Fibroblast of gingiva (primary cell): ENCODE measurements around the gene SYT5.
"Not testable (repeated sequence)": the region's sequence is repeated elsewhere in the genome, so short reads cannot be mapped to it uniquely, and the experiment has no call there.

Source experiments
- DNase-seq: peaks from one replicate; pipeline ENCODE4 v3.0.0-alpha.2; 2011; ENCODE audit warnings: low read depth

SYT5 gene

DNA sequence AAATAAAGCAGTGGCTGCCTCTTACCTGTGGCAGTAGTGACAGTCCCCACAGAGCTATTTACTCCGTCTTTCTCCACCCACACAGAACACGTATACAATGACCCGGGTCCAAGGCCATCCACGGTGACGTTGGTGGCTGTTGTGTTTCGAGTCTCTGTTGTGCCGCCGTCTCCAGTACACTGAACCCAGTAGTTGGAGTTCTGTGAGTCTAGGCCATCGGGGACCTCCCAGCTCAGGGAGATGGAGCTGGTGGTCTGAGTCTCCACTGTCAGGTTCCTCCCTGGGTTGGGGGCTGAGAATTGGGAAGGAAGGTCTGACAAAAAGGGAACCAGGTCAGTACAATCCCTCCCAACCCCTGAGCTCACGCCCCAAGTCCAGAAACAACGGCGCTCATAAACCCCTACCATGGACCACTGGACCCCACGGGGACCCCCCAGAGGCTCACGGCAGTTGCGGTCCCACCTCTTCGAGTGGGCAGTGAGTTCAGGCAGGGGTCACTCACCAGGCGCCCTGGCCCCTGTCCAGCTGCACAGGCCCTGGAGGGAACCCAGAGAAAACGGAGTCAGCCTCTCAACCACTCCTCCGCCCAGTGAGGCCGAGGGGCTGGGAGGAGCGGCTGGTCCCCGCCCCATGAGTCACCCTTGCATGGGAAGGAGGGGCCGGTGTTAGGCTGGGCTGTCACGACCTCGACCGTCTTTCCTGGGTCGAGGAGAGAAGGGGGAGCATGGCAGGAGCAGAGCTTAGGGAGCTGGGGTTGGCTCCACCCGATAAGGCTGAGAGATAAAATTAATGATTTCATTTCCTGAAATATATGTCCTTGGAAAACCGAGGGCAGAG lies 26.8 kb upstream of the SYT5 start:
- DNase-seq, result peak; percentile 60

DNA sequence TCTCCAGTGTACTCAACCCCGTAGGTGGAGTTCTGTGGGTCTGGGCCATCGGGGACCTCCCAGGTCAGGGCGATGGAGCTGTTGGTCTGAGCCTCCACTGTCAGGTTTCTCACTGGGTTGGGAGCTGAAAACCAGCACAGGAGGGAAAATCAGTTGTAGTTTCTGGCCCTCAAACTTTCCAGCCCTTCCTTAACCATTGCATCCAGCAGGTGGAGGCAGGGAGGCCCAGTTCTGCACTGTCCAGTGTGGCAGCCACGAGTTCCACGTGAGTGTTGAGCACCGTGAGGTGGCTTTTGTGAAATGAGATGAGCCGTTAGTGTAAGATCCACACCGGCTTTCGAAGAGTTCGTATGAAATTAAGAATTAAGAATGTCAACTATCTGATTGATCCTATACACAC lies 22.1 kb upstream of the SYT5 start:
- not testable (repeated sequence) for DNase-seq

DNA sequence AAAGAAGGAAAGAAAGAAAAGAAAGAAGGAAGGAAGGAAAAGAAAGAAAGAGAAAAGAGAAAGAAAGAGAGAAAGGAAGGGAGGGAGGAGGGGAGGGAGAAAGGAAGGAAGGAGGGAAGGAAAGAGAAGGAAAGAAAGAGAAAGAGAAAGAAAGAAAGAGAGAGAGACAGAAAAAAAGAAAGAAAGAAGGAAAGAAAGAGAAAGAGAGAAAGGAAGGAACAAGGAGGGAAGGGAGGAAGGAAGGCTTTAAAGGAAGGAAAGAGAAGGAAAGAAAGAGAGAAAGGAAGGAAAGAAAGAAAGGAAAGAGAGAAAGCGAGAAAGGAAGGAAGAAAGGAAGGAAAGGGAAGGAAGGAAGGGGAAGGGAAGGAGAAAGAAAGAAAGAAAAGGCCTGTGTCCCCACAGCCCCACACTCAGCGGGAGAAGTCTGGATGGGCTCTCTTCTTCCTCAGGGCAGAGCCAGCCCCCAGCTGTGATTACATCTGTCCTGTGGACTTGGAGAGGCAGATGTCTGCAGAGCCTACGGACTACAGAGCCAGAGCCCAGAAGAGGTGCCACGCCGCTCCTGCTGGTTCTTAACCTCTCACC lies 19.6 kb upstream of the SYT5 start:
- no peak for DNase-seq

DNA sequence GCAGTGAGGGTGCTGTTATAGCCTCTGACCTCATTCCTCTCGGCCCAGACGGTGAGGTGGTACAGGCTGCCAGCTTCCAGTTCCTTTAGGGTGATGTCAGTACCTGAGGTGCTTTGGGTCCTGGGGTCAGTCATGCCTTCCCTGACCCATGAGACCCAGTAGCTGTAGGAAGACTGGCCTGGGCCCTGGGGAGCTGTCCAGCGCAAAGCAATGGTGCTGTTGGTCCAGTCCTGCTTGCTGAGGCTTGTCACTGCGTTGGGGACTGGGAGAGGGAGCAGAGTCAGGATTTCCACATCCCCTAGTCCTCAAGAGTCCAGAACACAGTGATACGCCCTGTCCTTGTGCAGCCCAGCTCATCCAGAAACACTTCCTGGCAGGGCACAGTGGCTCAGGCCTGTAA lies 18.6 kb upstream of the SYT5 start:
- DNase-seq, result no peak

DNA sequence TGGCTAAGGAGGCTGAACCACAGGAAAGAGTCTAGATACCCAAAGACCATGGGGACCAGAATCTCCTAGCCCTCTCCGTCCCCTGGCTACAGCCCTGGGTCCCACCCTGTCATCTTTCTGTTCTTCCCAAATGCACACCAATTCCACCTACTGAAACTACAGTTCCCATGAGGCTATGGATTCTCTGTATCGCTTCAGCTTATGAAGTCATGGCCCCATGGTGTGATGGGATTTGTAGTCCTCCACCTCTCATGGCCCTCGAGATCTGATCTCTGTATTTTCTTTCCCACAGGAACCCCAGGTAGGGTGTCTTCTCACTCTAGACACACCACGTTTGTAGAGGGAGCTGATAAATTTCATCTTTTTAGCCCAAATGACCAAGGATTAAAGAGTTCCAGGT lies 17.4 kb upstream of the SYT5 start:
- no peak for DNase-seq

DNA sequence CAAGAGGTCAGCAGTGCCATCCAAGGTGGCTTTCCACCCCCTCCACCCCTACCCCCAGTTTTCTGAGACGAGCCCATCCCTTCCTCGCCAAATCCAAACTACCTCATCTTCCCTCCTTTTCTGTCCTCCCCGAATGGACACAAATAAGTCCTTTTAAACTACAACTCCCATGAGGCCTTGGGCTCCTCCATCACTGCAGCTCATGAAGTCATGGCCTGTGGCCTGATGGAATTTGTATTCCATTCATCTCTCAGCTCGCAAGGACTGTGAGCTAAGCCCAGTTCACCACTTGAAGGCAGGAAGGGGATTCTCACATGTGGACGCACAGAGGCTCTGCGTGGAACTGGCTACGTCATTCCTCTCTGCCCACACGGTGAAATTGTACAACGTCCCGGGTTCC lies 16.7 kb upstream of the SYT5 start:
- no peak for DNase-seq

DNA sequence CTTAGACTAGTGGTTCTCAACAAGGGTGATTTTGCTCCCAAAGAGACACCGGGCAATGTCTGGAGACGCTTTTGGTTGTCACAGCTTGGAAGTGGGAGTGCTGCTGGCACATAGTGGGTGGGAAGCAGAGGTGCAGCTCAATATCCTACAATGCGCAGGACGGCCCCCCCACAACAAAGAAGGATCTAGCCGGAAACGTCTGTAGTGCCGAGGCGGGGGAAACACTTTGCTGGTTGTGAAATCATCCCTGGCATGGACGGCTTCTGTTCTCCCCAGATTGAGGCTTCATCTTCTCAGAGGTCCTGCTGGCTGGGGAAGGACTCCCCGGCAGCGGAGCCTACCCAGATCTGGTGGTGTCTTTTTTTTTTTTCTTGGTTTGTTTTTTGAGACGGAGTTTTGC lies 13.4 kb upstream of the SYT5 start:
- no peak for DNase-seq

DNA sequence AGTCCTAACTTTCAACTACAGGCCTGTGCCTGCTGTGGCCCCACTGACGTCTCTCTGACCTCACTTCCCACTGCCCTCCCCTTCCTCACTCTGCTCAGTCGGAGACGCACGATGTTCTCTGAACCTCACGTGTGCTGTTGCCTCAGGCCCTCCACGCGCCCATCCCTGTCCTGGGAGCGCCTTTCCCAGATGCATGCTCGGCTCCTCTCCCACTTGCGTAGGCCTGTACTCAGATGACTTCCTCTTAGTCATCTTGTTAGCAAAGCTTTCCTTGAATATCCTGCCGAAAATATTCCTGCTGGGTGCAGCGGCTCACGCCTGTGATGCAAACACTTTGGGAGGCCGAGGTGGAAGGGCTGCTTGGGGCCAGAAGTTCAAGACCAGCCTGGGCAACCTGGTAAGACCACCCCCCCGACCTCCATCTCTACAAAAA lies 9.3 kb upstream of the SYT5 start:
- DNase-seq, result peak; percentile 92

DNA sequence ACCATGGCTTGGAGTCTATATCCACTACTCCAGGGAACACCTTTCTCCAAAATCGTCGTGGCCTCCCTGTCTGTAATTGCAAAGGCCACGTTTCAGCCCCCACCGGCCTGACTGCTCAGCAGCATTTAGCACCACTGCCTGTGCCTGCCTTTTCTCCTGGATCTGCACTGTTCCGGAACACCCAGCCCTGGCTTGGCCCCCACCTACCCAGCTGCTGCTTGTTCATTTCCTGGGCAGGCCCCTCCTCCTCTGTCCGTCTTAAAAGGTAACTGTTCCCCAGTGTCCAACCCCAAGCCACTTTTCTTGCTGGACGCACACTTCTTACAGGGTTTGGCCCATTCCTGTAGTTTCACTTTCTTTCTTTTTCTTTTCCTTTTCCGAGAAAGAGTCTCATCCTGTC lies 8.5 kb upstream of the SYT5 start:
- no peak for DNase-seq

DNA sequence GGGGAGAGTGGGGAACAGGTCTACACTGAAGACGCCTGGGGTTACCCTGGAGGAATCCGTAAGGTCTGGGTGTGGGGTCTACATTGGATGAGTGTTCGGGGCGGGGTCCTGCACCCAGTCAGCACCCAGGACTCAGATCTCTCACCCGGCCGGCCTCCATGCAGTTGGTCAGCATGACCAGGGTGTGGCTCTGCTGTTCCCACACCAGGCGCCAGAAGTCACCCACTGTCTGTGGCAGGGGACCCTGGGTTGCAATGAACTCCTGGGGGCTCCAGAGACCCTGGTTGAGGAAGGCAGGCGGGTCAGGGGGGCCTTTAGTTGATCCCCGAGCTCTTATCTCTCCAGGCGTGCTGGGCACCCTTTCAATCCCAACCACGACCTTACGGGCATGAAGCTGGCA lies 6.0 kb upstream of the SYT5 start:
- DNase-seq, result no peak

DNA sequence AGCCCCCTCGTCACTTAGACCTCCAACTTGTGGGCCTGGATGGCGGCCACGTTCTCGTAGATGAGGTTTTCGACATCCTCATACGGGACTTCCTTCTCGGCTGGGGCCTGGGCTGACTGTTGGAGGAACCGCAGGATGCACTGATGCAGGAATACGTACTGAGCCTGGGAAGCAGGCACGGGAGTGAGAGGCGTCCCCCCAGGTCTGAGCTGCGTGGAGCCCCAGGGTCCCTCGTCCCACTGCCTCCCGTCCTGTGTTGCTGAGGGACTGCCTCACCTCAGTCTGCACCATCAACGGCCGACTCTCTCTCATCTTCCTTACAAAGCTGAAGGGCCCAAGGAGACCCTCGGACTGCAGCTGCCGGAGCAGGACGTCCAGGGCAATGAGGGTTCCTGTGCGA lies 1.7 kb upstream of the SYT5 start:
- no peak for DNase-seq

DNA sequence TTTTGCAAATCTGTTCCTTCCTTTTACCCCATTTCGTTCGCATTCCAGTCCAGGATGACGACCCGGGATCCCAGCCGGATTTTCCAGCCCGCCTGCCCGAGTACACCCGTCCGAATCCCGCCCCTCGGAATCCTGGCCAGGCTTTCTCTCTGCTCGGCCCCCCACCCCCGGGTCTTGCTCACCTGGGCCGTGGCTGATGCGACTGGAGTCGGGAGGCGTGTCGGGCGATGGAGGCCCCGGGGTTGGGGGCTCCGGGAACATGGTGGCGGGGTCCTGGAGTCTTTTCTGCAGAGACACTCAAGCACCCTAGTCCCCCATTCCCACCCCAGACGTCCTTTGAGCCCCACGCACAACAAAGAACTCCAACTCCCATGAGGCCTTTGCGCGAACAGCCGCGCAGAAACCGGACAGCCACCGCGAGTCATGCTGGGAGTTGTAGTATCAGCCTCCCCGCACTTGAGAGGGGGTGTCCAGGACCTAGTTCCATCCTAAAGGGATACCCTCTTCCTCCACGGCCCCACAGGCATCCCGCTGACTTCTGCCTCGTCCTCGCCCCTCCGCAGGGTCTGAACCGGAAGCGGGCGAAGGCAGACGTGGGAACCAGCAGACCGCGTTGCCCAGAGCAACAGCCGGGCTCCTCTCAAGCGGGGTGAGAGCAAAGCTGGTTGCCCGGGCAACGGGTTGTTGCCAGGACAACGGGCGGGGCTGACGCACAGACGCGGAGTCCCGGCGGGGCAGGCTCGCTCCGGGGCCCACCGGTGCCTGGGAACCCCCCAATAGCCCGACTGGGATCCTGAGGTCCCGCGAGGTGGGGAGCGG lies 1.1 kb downstream of the SYT5 start:
- peak; percentile 75 for DNase-seq

DNA sequence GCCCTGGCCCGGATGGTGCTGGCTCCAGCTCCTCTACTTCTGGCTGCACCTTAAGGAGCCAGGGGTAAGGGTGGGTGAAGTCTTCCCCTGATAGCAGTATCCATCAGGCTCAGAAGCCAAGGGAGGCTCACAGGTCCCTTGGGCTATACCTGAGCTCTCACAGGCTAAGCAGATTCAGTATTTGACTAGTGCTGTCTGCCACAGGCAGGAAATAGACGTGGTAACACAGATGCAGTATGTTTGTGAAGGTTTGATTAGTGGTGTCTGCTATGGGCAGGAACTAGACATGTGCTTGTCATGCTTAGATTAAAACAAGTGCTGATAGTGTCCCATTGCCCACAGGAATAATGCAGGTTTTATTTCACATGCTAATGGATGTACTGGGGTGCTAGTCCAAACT lies 4.0 kb downstream of the SYT5 start:
- no peak for DNase-seq

DNA sequence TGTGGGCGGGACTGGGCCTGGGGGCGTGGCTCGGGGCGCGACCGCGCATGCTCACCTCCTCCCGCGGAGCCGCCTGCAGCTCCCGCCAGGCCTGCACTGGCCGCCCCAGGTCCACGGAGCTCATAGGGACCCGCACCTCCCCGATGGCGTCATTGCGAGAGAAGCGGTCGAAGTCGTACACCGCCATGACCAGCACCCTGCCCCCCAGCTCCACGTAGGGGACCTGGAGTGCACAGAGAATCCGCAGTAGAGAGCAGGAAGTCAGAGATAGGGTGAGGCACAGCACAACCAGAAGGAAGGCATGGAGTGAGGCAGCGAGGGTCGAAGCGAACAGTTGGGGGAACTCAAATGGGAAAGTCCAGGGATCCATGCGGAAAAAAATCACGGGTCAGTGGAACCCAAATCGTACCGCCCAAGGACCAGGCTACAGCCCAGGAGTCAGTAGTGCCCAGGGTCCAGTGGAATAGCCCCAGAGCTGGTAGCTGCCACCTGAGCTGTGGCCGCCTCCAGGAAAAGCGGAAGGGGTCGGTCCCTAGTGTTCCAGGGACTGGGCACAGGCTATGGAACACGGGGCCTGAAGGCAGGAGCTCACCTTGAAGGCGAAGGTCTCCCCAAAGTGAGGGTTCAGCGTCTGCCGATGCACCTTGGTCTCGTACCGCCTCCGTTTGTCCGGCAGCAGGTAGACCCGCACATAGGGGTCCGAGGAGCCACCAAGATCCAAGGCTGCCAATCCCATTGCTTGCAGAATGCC lies 4.8 kb downstream of the SYT5 start:
- no peak for DNase-seq

DNA sequence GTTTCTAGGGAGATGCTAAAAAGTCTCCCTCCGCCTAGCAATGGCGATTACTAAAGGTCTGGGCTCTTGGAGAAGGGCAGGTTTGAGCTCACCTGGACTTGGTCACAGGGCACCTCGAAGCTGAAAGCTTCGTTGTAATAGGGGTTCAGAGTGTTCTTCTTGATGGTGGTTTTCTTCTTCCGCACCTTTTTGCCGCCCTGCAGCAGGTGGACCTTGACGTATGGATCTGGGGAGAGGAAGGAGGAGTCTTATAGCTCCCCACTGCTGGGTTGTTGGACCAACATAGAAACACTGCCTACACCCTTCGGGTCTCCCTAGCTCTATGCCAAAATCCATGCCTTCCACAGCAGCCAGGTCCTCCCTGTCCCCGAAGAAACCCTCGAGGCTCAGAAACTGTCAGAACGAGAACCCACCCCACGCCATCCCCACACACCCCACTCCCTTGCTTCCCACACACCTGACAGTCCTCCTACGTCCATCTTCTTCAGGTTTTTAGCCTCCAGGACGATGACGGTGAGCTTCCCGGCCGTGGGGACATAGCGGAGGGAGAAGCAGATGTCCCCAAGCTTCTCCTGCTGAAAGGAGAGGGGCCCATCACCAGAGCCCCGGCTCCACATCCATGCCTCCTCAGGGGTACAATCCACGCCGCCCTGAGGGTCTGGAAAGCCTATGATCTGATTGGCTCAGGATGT lies 5.5 kb downstream of the SYT5 start:
- no peak for DNase-seq

DNA sequence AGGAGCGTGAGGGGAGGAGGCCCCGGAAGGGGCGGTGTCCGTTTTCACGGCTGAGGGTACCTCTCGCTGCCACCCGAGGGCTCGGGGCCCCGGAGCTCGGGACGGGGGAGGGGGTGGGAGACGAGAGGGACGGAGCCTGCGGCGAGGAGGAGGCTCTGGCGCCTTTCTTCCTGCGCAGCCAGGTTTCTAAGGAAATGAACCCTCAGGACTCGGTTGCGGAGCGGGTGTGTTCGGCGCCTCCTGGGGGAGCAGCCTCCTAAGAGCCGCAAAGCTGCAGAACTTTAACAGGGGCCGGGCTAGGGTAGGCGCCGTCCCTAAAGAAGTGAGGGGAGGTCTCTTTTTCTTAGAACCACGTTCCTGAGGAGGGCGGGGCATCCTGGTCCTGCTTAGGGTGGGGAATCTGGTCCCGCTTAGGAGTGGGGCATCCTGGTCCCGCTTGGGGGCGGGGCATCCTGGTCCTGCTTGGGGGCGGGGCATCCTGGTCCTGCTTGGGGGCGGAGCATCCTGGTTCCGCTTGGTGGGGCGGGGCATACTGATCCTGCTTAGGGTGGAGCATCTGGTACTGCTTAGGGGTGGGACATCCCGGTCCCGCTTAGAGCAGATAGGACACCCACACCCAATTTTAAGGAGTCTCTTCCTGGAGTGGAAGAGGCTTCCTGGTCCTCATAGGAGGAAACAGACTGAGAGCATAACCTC lies 6.2 kb downstream of the SYT5 start:
- peak; percentile 62 for DNase-seq

DNA sequence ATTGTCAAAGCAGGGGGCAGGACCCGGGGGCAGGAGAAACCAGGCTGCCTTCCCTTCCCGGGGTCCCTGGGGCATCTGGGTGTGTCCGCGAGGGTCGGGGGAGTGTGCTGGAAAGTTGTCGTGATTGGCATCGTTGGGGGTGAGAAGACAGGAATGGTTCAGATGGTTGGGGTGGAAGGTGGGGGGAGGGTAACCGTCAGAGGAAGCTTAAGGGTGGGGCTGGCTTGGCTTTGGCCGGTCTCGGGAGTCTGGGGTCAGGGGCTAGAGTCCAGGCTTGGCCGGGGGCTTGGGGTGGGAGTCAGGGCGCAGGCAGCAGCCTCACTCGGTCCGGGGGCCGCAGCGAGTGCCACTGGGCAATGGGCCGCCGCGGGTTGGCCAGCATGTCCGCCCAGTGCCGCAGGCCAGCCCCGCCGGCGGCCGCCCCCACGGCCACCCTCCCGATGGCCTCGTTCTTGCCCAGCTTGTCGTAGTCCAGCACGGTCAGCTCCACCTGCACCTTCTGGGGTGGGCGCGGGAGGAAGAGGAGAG lies 6.8 kb downstream of the SYT5 start:
- no peak for DNase-seq

DNA sequence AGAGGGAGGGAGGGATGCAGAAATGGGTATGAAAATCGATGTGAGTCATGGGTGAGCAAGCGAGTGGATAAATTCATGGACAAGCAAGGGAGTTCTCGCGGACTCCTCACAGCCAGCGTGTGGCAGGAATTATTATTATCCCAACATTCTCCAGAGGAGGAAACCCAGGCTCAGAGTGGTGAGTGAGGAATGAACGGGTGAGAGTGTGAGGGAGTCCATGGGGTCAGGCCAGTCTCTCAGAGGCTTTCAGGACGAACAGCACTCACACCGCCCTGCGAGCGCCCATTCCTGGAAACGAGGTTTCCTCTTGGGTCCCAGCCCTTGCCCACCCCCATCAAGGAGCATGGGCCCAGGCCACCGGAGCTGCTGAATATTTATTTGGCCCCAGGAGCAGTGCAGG lies 7.3 kb downstream of the SYT5 start:
- DNase-seq, result peak; percentile 10

DNA sequence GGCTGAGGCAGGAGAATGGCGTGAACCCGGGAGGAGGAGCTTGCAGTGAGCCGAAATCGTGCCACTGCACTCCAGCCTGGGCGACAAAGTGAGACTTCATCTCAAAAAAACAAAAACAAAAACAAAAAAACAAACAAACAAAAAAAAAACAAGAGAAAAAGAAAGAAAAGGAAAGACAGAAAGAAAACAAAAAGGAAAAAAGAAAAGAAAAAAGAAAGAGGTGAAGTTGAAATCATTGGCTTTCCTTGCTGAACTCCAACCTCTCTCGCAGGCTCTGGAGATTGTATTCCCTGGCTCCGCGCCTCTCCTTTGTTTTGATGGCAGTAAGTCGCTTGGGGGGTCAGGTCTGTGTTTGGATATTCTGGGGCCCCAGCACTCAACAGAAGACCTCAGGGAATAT lies 7.8 kb downstream of the SYT5 start:
- DNase-seq, result not testable (repeated sequence)

DNA sequence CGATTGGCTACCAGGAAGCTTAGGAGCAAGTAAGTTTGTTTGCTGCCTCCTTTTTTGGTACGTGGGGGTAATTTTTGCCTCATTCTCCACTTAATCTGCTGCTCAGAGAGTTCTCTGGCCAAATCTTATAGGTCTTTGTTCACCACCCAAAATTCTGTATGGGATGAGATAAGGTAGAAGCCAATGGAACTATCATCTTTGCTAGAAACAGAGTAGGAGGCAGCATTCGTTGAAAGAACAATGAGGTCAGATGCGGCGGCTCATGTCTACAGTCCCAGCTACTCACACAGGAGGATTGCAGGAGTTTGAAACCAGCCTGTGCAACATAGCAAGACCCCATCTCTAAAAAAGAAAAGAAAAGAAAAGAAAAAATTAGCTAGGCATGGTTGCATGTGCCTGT lies 8.6 kb downstream of the SYT5 start:
- no peak for DNase-seq

DNA sequence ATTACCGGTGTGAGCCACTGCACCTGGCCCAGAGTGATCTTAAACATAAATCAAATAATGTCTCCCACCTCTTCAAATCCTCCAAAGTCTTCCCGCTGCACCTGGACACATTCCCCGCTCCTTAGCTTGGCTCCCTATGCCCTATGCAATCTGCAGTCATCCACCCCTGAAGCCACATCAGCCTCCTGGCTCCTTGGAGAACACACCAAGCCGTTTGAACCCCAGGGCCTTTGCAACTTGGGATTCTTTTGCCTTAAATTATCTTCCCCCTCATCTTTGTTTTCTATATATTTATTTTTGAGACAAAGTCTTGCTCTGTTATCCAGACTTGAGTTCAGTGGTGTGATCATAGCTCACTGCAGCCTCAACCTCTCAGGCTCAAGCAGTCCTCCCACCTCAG lies 11.0 kb downstream of the SYT5 start:
- DNase-seq, result no peak
